Measurements from ENCODE around the gene HCAR2. TPM values are rescaled to one million over a fixed set of nuclear protein-coding genes. Genes with fewer than 3 reads are reported as not detected.
"Not testable (repeated sequence)": the region's sequence is repeated elsewhere in the genome, so short reads cannot be mapped to it uniquely, and the experiment has no call there.

The HCAR2 gene
- total RNA-seq, 1 donor from 2014 or later: 7.9 TPM

DNA sequence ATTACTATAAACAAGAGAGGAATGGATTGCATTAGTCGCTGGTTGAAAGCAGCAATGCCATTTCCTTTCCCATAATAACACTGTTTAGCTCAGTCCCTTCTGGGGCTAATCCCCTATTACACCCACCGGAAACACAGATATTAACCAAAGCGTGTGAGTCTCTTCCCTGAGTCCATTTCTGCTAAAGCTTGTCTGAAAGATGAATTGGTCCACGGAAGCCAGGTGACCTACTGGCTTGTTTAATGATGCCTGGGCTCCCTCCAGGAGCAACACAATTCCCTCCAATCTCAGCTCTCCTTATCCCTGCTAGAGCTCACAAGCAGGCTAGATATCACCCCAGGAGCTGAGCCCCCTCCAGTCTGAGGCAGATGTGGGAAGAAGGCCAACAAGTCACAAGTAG, 1.7 kb downstream of the HCAR2 start:
- DNase-seq (ENCODE audit: extremely low spot score in 2 of 2); H3K4me1 ChIP-seq; H3K36me3 ChIP-seq; H3K27ac ChIP-seq; intact Hi-C loops (cut with DNase I); H3K27me3 ChIP-seq; H3K9me3 ChIP-seq: not testable (repeated sequence)
- peak overlapping the region in 1 of 2 donors; percentile 13 for H3K4me3 ChIP-seq

GRCh38 chr12:122700038-122700710, 3.0 kb downstream of the HCAR2 start:
- DNase-seq (ENCODE audit: extremely low spot score in 2 of 2); H3K27ac ChIP-seq; H3K4me3 ChIP-seq; H3K36me3 ChIP-seq; intact Hi-C loops (cut with DNase I); H3K4me1 ChIP-seq; H3K9me3 ChIP-seq; H3K27me3 ChIP-seq: not testable (repeated sequence)

- intact Hi-C loops (cut with DNase I); DNase-seq (ENCODE audit: extremely low spot score in 2 of 2); H3K36me3 ChIP-seq; H3K4me1 ChIP-seq; H3K4me3 ChIP-seq; H3K27ac ChIP-seq; H3K9me3 ChIP-seq; H3K27me3 ChIP-seq: not testable (repeated sequence)
Observed at GRCh38 chr12:122696922-122697321, 6.2 kb downstream of the HCAR2 start.

DNA sequence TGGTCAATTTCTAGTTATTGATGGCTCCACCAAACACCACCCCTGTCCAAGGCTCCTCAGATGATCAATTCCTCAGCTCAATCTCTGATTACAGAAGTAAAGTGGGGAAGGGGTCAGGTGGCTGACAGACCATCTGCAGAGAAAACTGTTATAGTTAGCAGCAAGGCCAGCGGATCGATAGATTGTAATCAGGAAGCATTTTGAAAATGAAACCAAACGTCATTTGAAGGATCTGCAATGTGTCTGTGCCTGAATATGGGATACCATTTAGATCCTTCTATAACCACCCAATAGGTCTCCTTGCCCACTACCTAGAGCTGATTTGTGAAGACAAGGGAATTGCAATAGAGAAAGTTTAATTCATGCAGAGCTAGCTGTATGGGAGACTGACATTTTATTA, 11.6 kb downstream of the HCAR2 start:
- Histone ChIP-seq H3K4me1 (no peaks in the 10 kb centered on the region), H3K4me3 (no peak overlapping the region), H3K36me3 (no peaks in the 10 kb centered on the region), H3K27me3 (no peaks in the 10 kb centered on the region), H3K9me3 (no peaks in the 10 kb centered on the region), H3K27ac (no peak overlapping the region)
- DNase-seq (ENCODE audit: extremely low spot score in 2 of 2): no peak
- TF ChIP-seq, protein P1, sequence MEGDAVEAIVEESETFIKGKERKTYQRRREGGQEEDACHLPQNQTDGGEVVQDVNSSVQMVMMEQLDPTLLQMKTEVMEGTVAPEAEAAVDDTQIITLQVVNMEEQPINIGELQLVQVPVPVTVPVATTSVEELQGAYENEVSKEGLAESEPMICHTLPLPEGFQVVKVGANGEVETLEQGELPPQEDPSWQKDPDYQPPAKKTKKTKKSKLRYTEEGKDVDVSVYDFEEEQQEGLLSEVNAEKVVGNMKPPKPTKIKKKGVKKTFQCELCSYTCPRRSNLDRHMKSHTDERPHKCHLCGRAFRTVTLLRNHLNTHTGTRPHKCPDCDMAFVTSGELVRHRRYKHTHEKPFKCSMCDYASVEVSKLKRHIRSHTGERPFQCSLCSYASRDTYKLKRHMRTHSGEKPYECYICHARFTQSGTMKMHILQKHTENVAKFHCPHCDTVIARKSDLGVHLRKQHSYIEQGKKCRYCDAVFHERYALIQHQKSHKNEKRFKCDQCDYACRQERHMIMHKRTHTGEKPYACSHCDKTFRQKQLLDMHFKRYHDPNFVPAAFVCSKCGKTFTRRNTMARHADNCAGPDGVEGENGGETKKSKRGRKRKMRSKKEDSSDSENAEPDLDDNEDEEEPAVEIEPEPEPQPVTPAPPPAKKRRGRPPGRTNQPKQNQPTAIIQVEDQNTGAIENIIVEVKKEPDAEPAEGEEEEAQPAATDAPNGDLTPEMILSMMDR (IDR thresholded peaks at IDR 0.05): no peak
- no peak for TF ChIP-seq POLR2A (IDR thresholded peaks at IDR 0.05)
- TF ChIP-seq POLR2AphosphoS5 (IDR thresholded peaks at IDR 0.05; ENCODE audit: insufficient read depth in 1 of 2, low read depth in 1 of 2): no peak
- intact Hi-C loops (cut with DNase I): loop anchor here (2.0 kb wide), 1 partner anchor 63 kb away; no protein-coding TSS in a partner anchor

DNA sequence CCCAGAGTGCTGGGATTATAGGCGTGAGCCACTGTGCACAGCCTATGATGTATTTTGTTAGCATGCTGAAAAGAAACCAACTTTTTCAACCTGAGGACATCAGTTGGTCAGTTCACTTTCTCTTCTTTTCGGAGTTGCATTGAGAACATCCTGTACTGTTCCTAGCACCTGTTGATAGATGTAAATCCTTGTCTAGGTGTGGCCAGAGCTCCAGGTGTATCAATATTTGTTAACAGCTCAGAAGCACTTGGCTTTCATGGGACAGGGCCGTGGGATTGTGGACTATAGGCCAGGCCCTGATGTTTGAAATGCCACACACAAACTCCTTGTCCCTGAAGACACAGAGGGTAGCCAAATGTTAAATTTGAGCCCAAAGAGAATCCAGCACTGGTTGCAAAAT, 14.9 kb downstream of the HCAR2 start:
- TF ChIP-seq POLR2A (IDR thresholded peaks at IDR 0.05): no peak
- TF ChIP-seq POLR2AphosphoS5 (IDR thresholded peaks at IDR 0.05; ENCODE audit: insufficient read depth in 1 of 2, low read depth in 1 of 2): no peak
- TF ChIP-seq, protein P1 (IDR thresholded peaks at IDR 0.05): no peak
- intact Hi-C loops (cut with DNase I): no loop called here
- Histone ChIP-seq H3K27ac (no peak overlapping the region), H3K4me1 (peaks cover 6% of the 10 kb centered on the region), H3K36me3 (no peaks in the 10 kb centered on the region), H3K4me3 (no peak overlapping the region), H3K9me3 (no peaks in the 10 kb centered on the region), H3K27me3 (no peaks in the 10 kb centered on the region)
- DNase-seq (ENCODE audit: extremely low spot score in 2 of 2): no peak

- intact Hi-C loops (cut with DNase I): no loop called here
- Histone ChIP-seq H3K36me3 (no peaks in the 10 kb centered on the region), H3K27me3 (no peaks in the 10 kb centered on the region), H3K4me1 (peaks cover 6% of the 10 kb centered on the region), H3K9me3 (no peaks in the 10 kb centered on the region), H3K27ac (no peak overlapping the region), H3K4me3 (no peak overlapping the region)
- no peak for TF ChIP-seq POLR2A (IDR thresholded peaks at IDR 0.05)
- TF ChIP-seq, protein P1 (IDR thresholded peaks at IDR 0.05): no peak
- DNase-seq (ENCODE audit: extremely low spot score in 2 of 2): no peak
Observed at GRCh38 chr12:122687086-122687485, 16.1 kb downstream of the HCAR2 start.

- Histone ChIP-seq H3K27me3 (no peaks in the 10 kb centered on the region), H3K4me1 (peaks cover 6% of the 10 kb centered on the region), H3K9me3 (no peaks in the 10 kb centered on the region), H3K36me3 (no peaks in the 10 kb centered on the region), H3K27ac (no peak overlapping the region), H3K4me3 (no peak overlapping the region)
- TF ChIP-seq POLR2A (IDR thresholded peaks at IDR 0.05): no peak
- TF ChIP-seq POLR2AphosphoS5 (IDR thresholded peaks at IDR 0.05; ENCODE audit: insufficient read depth in 1 of 2, low read depth in 1 of 2): no peak
- TF ChIP-seq, protein P1 (IDR thresholded peaks at IDR 0.05): no peak
- intact Hi-C loops (cut with DNase I): no loop called here
- no peak for DNase-seq (ENCODE audit: extremely low spot score in 2 of 2)
Observed at GRCh38 chr12:122686538-122686937, 16.6 kb downstream of the HCAR2 start.

All from vagina (tissue), 2 donors.